ENCODE data around the gene CDH7.

CDH7 gene

DNA sequence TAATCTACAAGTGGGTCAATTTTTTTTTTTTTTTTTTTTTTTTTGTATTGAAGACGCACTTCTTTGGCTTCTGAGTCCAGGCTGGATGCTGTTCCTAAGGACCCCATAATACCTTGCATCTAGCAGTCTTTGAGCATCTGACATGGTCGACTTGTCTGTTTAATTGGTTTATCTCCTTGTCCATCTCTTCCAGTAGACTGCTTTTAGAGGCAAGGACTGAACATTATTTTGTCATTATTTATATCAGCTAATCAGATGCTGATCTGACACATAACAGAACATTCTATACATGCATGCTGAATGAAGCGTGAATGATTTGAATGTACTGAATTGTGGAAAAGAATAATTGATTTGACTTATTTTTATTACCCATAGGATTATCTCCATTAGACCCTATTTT lies 118.7 kb downstream of the CDH7 start:
- DNase-seq: no peak
- Histone ChIP-seq H3K9me3 (ENCODE audit: insufficient read depth, low read length, severe bottlenecking) (no peaks in the 10 kb centered on the region), H4K20me1 (ENCODE audit: insufficient read depth, low read length) (no peaks in the 10 kb centered on the region), H3K27ac (ENCODE audit: low read length) (no peak overlapping the region), H3K36me3 (ENCODE audit: insufficient read depth, low read length) (no peaks in the 10 kb centered on the region), H3K79me2 (ENCODE audit: insufficient read depth, low read length) (no peaks in the 10 kb centered on the region), H3K4me3 (ENCODE audit: low read depth in 1 of 2, low read length in 2 of 2) (no peak overlapping the region), H3K27me3 (ENCODE audit: insufficient read depth, low read length, poor library complexity) (no peaks in the 10 kb centered on the region), H3K9ac (ENCODE audit: low read depth, low read length) (no peak overlapping the region), H2AFZ (ENCODE audit: low read depth, low read length) (no peak overlapping the region), H3K4me2 (ENCODE audit: insufficient read depth, low read length) (no peak overlapping the region), H3K4me1 (ENCODE audit: insufficient read depth, low read length) (no peaks in the 10 kb centered on the region)
- TF ChIP-seq, protein P1, sequence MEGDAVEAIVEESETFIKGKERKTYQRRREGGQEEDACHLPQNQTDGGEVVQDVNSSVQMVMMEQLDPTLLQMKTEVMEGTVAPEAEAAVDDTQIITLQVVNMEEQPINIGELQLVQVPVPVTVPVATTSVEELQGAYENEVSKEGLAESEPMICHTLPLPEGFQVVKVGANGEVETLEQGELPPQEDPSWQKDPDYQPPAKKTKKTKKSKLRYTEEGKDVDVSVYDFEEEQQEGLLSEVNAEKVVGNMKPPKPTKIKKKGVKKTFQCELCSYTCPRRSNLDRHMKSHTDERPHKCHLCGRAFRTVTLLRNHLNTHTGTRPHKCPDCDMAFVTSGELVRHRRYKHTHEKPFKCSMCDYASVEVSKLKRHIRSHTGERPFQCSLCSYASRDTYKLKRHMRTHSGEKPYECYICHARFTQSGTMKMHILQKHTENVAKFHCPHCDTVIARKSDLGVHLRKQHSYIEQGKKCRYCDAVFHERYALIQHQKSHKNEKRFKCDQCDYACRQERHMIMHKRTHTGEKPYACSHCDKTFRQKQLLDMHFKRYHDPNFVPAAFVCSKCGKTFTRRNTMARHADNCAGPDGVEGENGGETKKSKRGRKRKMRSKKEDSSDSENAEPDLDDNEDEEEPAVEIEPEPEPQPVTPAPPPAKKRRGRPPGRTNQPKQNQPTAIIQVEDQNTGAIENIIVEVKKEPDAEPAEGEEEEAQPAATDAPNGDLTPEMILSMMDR (IDR thresholded peaks at IDR 0.05; ENCODE audit: borderline replicate concordance, extremely low read depth, low read length, poor library complexity, severe bottlenecking): no peak
- no peak for TF ChIP-seq EZH2 (IDR thresholded peaks at IDR 0.05; ENCODE audit: borderline replicate concordance, low read depth, low read length, severe bottlenecking)
- ATAC-seq (ENCODE audit: insufficient read depth, low read depth): no peak

DNA sequence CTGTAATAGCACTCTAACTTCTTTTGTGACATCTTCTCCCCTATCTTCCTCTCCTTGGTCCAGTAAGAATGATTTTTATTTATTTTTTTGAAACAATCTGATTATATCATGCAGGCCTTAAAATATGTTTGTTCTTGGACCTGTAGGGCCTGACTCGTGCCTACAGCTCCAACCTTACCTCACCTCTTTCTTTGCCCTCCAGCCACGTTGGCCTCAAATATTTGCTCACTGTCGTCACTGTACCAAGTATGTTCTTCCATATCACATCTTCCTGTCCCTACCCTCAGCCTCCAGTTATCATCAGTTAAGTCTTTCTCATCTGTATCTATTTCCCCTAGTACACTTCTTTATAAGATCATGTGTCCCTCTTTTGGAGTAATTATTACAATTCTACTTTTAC lies 125.5 kb downstream of the CDH7 start:
- H2AFZ ChIP-seq (ENCODE audit: low read depth, low read length): no peak overlapping the region

DNA sequence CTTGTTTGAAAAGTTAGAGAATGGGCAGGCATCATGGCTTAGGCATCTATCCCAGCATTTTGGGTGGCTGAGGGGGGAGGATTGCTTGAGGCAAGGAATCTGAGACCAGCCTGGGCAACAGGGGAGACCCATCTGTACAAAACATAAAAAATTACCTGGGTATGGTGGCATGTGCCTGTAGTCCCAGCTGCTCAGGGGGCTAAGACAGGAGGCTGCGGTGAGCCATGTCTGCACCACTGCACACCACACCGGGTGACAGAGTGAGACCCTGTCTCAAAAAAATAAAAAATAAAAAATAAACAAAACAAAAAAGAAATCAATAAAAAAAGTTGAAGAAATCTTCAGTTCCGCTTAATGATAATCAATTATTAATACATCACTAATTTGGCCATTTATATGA lies 146.5 kb downstream of the CDH7 start:
- H3K4me1 ChIP-seq (ENCODE audit: insufficient read depth, low read length): no peaks in the 10 kb centered on the region
- H3K9me3 ChIP-seq (ENCODE audit: insufficient read depth, low read length, severe bottlenecking): no peaks in the 10 kb centered on the region
- no peak overlapping the region for H3K4me2 ChIP-seq (ENCODE audit: insufficient read depth, low read length)
- no peaks in the 10 kb centered on the region for H3K79me2 ChIP-seq (ENCODE audit: insufficient read depth, low read length)
- no peak overlapping the region for H3K4me3 ChIP-seq (ENCODE audit: low read depth in 1 of 2, low read length in 2 of 2)
- H3K36me3 ChIP-seq (ENCODE audit: insufficient read depth, low read length): no peaks in the 10 kb centered on the region
- DNase-seq (no peak), ATAC-seq (ENCODE audit: insufficient read depth, low read depth) (no peak)
- no peaks in the 10 kb centered on the region for H4K20me1 ChIP-seq (ENCODE audit: insufficient read depth, low read length)
- no peak overlapping the region for H3K9ac ChIP-seq (ENCODE audit: low read depth, low read length)
- H3K27ac ChIP-seq (ENCODE audit: low read length): no peak overlapping the region
- no peak overlapping the region for H2AFZ ChIP-seq (ENCODE audit: low read depth, low read length)
- no peaks in the 10 kb centered on the region for H3K27me3 ChIP-seq (ENCODE audit: insufficient read depth, low read length, poor library complexity)
- TF ChIP-seq, protein P1 (IDR thresholded peaks at IDR 0.05; ENCODE audit: borderline replicate concordance, extremely low read depth, low read length, poor library complexity, severe bottlenecking): no peak
- no peak for TF ChIP-seq EZH2 (IDR thresholded peaks at IDR 0.05; ENCODE audit: borderline replicate concordance, low read depth, low read length, severe bottlenecking)

More for the DNA sequence above, 125.5 kb downstream of the CDH7 start:
- no peak overlapping the region for H3K9ac ChIP-seq (ENCODE audit: low read depth, low read length)
- no peak overlapping the region for H3K4me3 ChIP-seq (ENCODE audit: low read depth in 1 of 2, low read length in 2 of 2)
- H3K27me3 ChIP-seq (ENCODE audit: insufficient read depth, low read length, poor library complexity): no peaks in the 10 kb centered on the region
- H3K27ac ChIP-seq (ENCODE audit: low read length): no peak overlapping the region
- no peaks in the 10 kb centered on the region for H3K9me3 ChIP-seq (ENCODE audit: insufficient read depth, low read length, severe bottlenecking)
- no peak for TF ChIP-seq EZH2 (IDR thresholded peaks at IDR 0.05; ENCODE audit: borderline replicate concordance, low read depth, low read length, severe bottlenecking)
- TF ChIP-seq, protein P1 (IDR thresholded peaks at IDR 0.05; ENCODE audit: borderline replicate concordance, extremely low read depth, low read length, poor library complexity, severe bottlenecking): no peak
- no peak for ATAC-seq (ENCODE audit: insufficient read depth, low read depth)
- no peaks in the 10 kb centered on the region for H3K36me3 ChIP-seq (ENCODE audit: insufficient read depth, low read length)
- no peak for DNase-seq
- no peak overlapping the region for H3K4me2 ChIP-seq (ENCODE audit: insufficient read depth, low read length)
- no peaks in the 10 kb centered on the region for H4K20me1 ChIP-seq (ENCODE audit: insufficient read depth, low read length)
- H3K4me1 ChIP-seq (ENCODE audit: insufficient read depth, low read length): no peaks in the 10 kb centered on the region
- no peaks in the 10 kb centered on the region for H3K79me2 ChIP-seq (ENCODE audit: insufficient read depth, low read length)

DNA sequence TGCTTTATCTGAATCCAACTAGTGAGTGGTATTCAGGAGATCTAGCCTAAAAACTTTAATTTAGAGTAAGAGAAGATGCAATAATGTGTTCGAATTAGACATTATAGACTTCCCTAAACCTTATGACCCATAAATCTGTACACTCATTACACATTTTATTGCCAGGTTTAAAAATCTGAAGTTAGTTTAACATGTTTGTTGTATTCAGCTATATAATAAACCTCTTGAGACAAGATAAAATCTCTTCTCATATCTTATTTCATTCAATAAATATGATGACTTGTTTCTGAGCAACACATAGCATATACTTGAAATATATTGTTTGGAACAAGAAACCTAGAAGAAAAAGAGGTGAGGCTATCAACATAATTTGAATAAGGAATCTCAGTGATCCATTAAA lies 150.7 kb downstream of the CDH7 start:
- no peaks in the 10 kb centered on the region for H3K79me2 ChIP-seq (ENCODE audit: insufficient read depth, low read length)
- no peaks in the 10 kb centered on the region for H4K20me1 ChIP-seq (ENCODE audit: insufficient read depth, low read length)
- no peaks in the 10 kb centered on the region for H3K4me1 ChIP-seq (ENCODE audit: insufficient read depth, low read length)
- H3K4me2 ChIP-seq (ENCODE audit: insufficient read depth, low read length): no peak overlapping the region
- H3K9me3 ChIP-seq (ENCODE audit: insufficient read depth, low read length, severe bottlenecking): no peaks in the 10 kb centered on the region
- TF ChIP-seq EZH2 (IDR thresholded peaks at IDR 0.05; ENCODE audit: borderline replicate concordance, low read depth, low read length, severe bottlenecking): no peak
- TF ChIP-seq, protein P1 (IDR thresholded peaks at IDR 0.05; ENCODE audit: borderline replicate concordance, extremely low read depth, low read length, poor library complexity, severe bottlenecking): no peak
- H2AFZ ChIP-seq (ENCODE audit: low read depth, low read length): no peak overlapping the region
- H3K4me3 ChIP-seq (ENCODE audit: low read depth in 1 of 2, low read length in 2 of 2): no peak overlapping the region
- no peaks in the 10 kb centered on the region for H3K36me3 ChIP-seq (ENCODE audit: insufficient read depth, low read length)
- no peak for DNase-seq
- no peak overlapping the region for H3K27ac ChIP-seq (ENCODE audit: low read length)
- H3K9ac ChIP-seq (ENCODE audit: low read depth, low read length): no peak overlapping the region
- H3K27me3 ChIP-seq (ENCODE audit: insufficient read depth, low read length, poor library complexity): no peaks in the 10 kb centered on the region
- ATAC-seq (ENCODE audit: insufficient read depth, low read depth): no peak

Data from DND-41 (cell line).